Measurements from ENCODE around the gene TP63.
A peak's percentile ranks its signal among the peaks of the same experiment; 100 is the strongest.

Gene TP63

GRCh38 chr3:189822726-189823125 is 191.5 kb downstream of the TP63 start:
- TF ChIP-seq RAD21 (IDR thresholded peaks at IDR 0.05; ENCODE audit: low read depth) (peak; percentile 23; the same call in 1 of the 2 replicates), EP300 (IDR thresholded peaks at IDR 0.05; ENCODE audit: borderline replicate concordance) (no peak)

GRCh38 chr3:189824629-189825312 is 193.6 kb downstream of the TP63 start:
- TF ChIP-seq YY1 (IDR thresholded peaks at IDR 0.05; ENCODE audit: low read depth) = no peak
- TF ChIP-seq TEAD4 (IDR thresholded peaks at IDR 0.05) = no peak
- no peak for TF ChIP-seq USF1 (IDR thresholded peaks at IDR 0.05)
- TF ChIP-seq NFIC (IDR thresholded peaks at IDR 0.05) = no peak
- TF ChIP-seq RAD21 (IDR thresholded peaks at IDR 0.05; ENCODE audit: low read depth) = no peak
- no peak for TF ChIP-seq TAF1 (IDR thresholded peaks at IDR 0.05; ENCODE audit: low read depth)
- no peak for TF ChIP-seq EGR1 (IDR thresholded peaks at IDR 0.05)
- no peak for TF ChIP-seq MAX (IDR thresholded peaks at IDR 0.05)
- no peak for TF ChIP-seq FOXM1 (IDR thresholded peaks at IDR 0.05; ENCODE audit: borderline replicate concordance, low read depth)
- no peak for TF ChIP-seq ZBTB7A (IDR thresholded peaks at IDR 0.05; ENCODE audit: low read depth)
- TF ChIP-seq REST (IDR thresholded peaks at IDR 0.05; ENCODE audit: low read depth) = no peak
- no peak for TF ChIP-seq CREB1 (IDR thresholded peaks at IDR 0.05; ENCODE audit: low read depth)
- TF ChIP-seq EP300 (IDR thresholded peaks at IDR 0.05; ENCODE audit: borderline replicate concordance) = no peak
- no peak for TF ChIP-seq CEBPB (IDR thresholded peaks at IDR 0.05)
- TF ChIP-seq TCF12 (IDR thresholded peaks at IDR 0.05; ENCODE audit: low read depth) = no peak

GRCh38 chr3:189826566-189826965 is 195.4 kb downstream of the TP63 start:
- TF ChIP-seq USF1 (IDR thresholded peaks at IDR 0.05) = no peak
- no peak for TF ChIP-seq TCF12 (IDR thresholded peaks at IDR 0.05; ENCODE audit: low read depth)
- no peak for TF ChIP-seq EGR1 (IDR thresholded peaks at IDR 0.05)
- no peak for TF ChIP-seq FOXM1 (IDR thresholded peaks at IDR 0.05; ENCODE audit: borderline replicate concordance, low read depth)
- TF ChIP-seq MAX (IDR thresholded peaks at IDR 0.05) = no peak
- TF ChIP-seq ZBTB7A (IDR thresholded peaks at IDR 0.05; ENCODE audit: low read depth) = no peak
- no peak for TF ChIP-seq TEAD4 (IDR thresholded peaks at IDR 0.05)
- no peak for TF ChIP-seq EP300 (IDR thresholded peaks at IDR 0.05; ENCODE audit: borderline replicate concordance)
- no peak for TF ChIP-seq REST (IDR thresholded peaks at IDR 0.05; ENCODE audit: low read depth)
- TF ChIP-seq CREB1 (IDR thresholded peaks at IDR 0.05; ENCODE audit: low read depth) = no peak
- TF ChIP-seq RAD21 (IDR thresholded peaks at IDR 0.05; ENCODE audit: low read depth) = no peak
- TF ChIP-seq NFIC (IDR thresholded peaks at IDR 0.05) = no peak
- TF ChIP-seq CEBPB (IDR thresholded peaks at IDR 0.05) = no peak
- TF ChIP-seq TAF1 (IDR thresholded peaks at IDR 0.05; ENCODE audit: low read depth) = no peak
- no peak for TF ChIP-seq YY1 (IDR thresholded peaks at IDR 0.05; ENCODE audit: low read depth)

- no peak for TF ChIP-seq ZBTB7A (IDR thresholded peaks at IDR 0.05; ENCODE audit: low read depth)
- no peak for TF ChIP-seq CEBPB (IDR thresholded peaks at IDR 0.05)
Observed at GRCh38 chr3:189827108-189827507, 195.9 kb downstream of the TP63 start.

- no peak for TF ChIP-seq EP300 (IDR thresholded peaks at IDR 0.05; ENCODE audit: borderline replicate concordance)
- no peak for TF ChIP-seq TAF1 (IDR thresholded peaks at IDR 0.05; ENCODE audit: low read depth)
- no peak for TF ChIP-seq USF1 (IDR thresholded peaks at IDR 0.05)
- TF ChIP-seq CREB1 (IDR thresholded peaks at IDR 0.05; ENCODE audit: low read depth) = no peak
- TF ChIP-seq TEAD4 (IDR thresholded peaks at IDR 0.05) = no peak
- TF ChIP-seq NFIC (IDR thresholded peaks at IDR 0.05) = no peak
- no peak for TF ChIP-seq EGR1 (IDR thresholded peaks at IDR 0.05)
- TF ChIP-seq ZBTB7A (IDR thresholded peaks at IDR 0.05; ENCODE audit: low read depth) = no peak
- no peak for TF ChIP-seq MAX (IDR thresholded peaks at IDR 0.05)
- no peak for TF ChIP-seq FOXM1 (IDR thresholded peaks at IDR 0.05; ENCODE audit: borderline replicate concordance, low read depth)
- no peak for TF ChIP-seq YY1 (IDR thresholded peaks at IDR 0.05; ENCODE audit: low read depth)
- TF ChIP-seq REST (IDR thresholded peaks at IDR 0.05; ENCODE audit: low read depth) = no peak
Observed at GRCh38 chr3:189830401-189830800, 199.2 kb downstream of the TP63 start.
